ENCODE data around the gene DOCK6.

The DOCK6 gene

GRCh38 chr19:11197291-11198174 is 64.8 kb downstream of the DOCK6 start, which contains the start of gene KANK2:
Gene KANK2, minus strand, starts transcription at chr19:11197545. Its CDS starts 3,034 bp downstream, at chr19:11194511.
- peak; percentile 91 for DNase-seq
- Histone ChIP-seq H3K56ac (ENCODE audit: low read length) (peak within 1 kb of the TSS; percentile 96), H3K9ac (ENCODE audit: low read length) (peak within 1 kb of the TSS; percentile 90)

GRCh38 chr19:11196406-11197287 is 65.7 kb downstream of the DOCK6 start:
- peak overlapping the region; percentile 76 for H3K27ac ChIP-seq (ENCODE audit: low read depth, low read length)
- DNase-seq: peak; percentile 67
- no CpG with 5 or more reads among the region's 47 CpGs for WGBS (ENCODE audit: extremely low coverage, insufficient coverage, low lambda C conversion rate)

More at GRCh38 chr19:11197291-11198174, 64.8 kb downstream of the DOCK6 start, which contains the start of gene KANK2:
- H3K27me3 ChIP-seq (ENCODE audit: insufficient read depth, low read length, poor library complexity): no peaks in the 10 kb centered on the region
- no CpG with 5 or more reads among the region's 78 CpGs for WGBS (ENCODE audit: extremely low coverage, insufficient coverage, low lambda C conversion rate)
- peak within 1 kb of the TSS; percentile 66 for H3K4me2 ChIP-seq (ENCODE audit: low read length)
- H3K4me3 ChIP-seq (ENCODE audit: low read length): peak within 1 kb of the TSS; percentile 78
- no peak within 1 kb of the TSS for H4K5ac ChIP-seq (ENCODE audit: low read length)
- peaks cover 1% of the 10 kb centered on the region for H3K79me2 ChIP-seq (ENCODE audit: control insufficient read depth, insufficient read depth, low read length)
- H3K23ac ChIP-seq (ENCODE audit: low read length): no peak within 1 kb of the TSS
- H3K36me3 ChIP-seq (ENCODE audit: control insufficient read depth, insufficient read depth, low read length): peaks cover 5% of the 10 kb centered on the region
- H3K4me1 ChIP-seq (ENCODE audit: control insufficient read depth, low read depth, low read length): peaks cover 2% of the 10 kb centered on the region
- peak within 1 kb of the TSS; percentile 6 for H3K4ac ChIP-seq (ENCODE audit: low read depth, low read length)
- no peak within 1 kb of the TSS for H2BK15ac ChIP-seq (replicated peaks; ENCODE audit: low read depth)
- peak within 1 kb of the TSS; percentile 79 for H3K27ac ChIP-seq (ENCODE audit: low read depth, low read length)
- H2BK120ac ChIP-seq (ENCODE audit: low read depth, low read length): no peak within 1 kb of the TSS
- no peak within 1 kb of the TSS for H2AK5ac ChIP-seq (ENCODE audit: low read length)
- H3K79me1 ChIP-seq (ENCODE audit: low read length): peaks cover 5% of the 10 kb centered on the region
- H4K8ac ChIP-seq (ENCODE audit: low read depth, low read length): no peak within 1 kb of the TSS
- peak within 1 kb of the TSS; percentile 85 for H3K18ac ChIP-seq (ENCODE audit: low read length)
- H2BK5ac ChIP-seq (ENCODE audit: low read length): peak within 1 kb of the TSS; percentile 67

DNA sequence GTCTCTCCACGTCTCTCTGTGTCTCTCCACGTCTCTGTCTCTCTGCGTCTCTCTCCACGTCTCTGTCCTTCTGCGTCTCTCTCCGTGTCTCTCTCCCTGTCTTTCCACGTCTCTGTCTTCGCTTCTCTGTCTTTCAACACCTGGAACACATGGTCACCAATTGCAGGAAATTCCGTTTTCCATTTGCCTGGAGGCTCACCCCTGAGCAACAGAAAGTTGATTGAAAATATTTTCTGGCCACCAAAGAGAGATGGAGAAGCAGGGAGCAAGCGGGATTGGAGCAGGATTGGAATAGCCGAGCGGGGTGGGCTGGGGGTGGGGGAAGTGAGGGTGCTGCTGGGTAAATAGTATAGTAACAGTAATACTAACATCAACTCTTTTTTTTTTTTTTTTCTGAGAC is 66.6 kb downstream of the DOCK6 start:
- Histone ChIP-seq H3K4me3 (ENCODE audit: low read length) (no peak overlapping the region), H2AK5ac (ENCODE audit: low read length) (no peak overlapping the region), H3K9ac (ENCODE audit: low read length) (no peak overlapping the region), H3K18ac (ENCODE audit: low read length) (no peak overlapping the region), H3K27ac (ENCODE audit: low read depth, low read length) (no peak overlapping the region), H3K4ac (ENCODE audit: low read depth, low read length) (no peak overlapping the region), H3K79me2 (ENCODE audit: control insufficient read depth, insufficient read depth, low read length) (peaks cover 1% of the 10 kb centered on the region), H2BK5ac (ENCODE audit: low read length) (no peak overlapping the region), H3K4me1 (ENCODE audit: control insufficient read depth, low read depth, low read length) (peaks cover 2% of the 10 kb centered on the region), H3K27me3 (ENCODE audit: insufficient read depth, low read length, poor library complexity) (no peaks in the 10 kb centered on the region), H3K79me1 (ENCODE audit: low read length) (peaks cover 5% of the 10 kb centered on the region), H3K4me2 (ENCODE audit: low read length) (no peak overlapping the region), H3K36me3 (ENCODE audit: control insufficient read depth, insufficient read depth, low read length) (peaks cover 7% of the 10 kb centered on the region), H3K56ac (ENCODE audit: low read length) (no peak overlapping the region), H3K23ac (ENCODE audit: low read length) (no peak overlapping the region), H4K5ac (ENCODE audit: low read length) (no peak overlapping the region), H2BK15ac (replicated peaks; ENCODE audit: low read depth) (no peak overlapping the region), H2BK120ac (ENCODE audit: low read depth, low read length) (no peak overlapping the region), H4K8ac (ENCODE audit: low read depth, low read length) (no peak overlapping the region)
- no peak for DNase-seq
- no CpG with 5 or more reads among the region's 12 CpGs for WGBS (ENCODE audit: extremely low coverage, insufficient coverage, low lambda C conversion rate)

More at GRCh38 chr19:11196406-11197287, 65.7 kb downstream of the DOCK6 start:
- peak overlapping the region; percentile 90 for H3K9ac ChIP-seq (ENCODE audit: low read length)
- peaks cover 1% of the 10 kb centered on the region for H3K79me2 ChIP-seq (ENCODE audit: control insufficient read depth, insufficient read depth, low read length)
- no peak overlapping the region for H2BK120ac ChIP-seq (ENCODE audit: low read depth, low read length)
- H3K4ac ChIP-seq (ENCODE audit: low read depth, low read length): no peak overlapping the region
- peak overlapping the region; percentile 85 for H3K18ac ChIP-seq (ENCODE audit: low read length)
- H2BK15ac ChIP-seq (replicated peaks; ENCODE audit: low read depth): no peak overlapping the region
- H3K56ac ChIP-seq (ENCODE audit: low read length): peak overlapping the region; percentile 96
- H4K5ac ChIP-seq (ENCODE audit: low read length): no peak overlapping the region
- H2BK5ac ChIP-seq (ENCODE audit: low read length): peak overlapping the region; percentile 59
- H4K8ac ChIP-seq (ENCODE audit: low read depth, low read length): no peak overlapping the region
- H3K27me3 ChIP-seq (ENCODE audit: insufficient read depth, low read length, poor library complexity): no peaks in the 10 kb centered on the region
- peaks cover 5% of the 10 kb centered on the region for H3K79me1 ChIP-seq (ENCODE audit: low read length)
- H3K4me3 ChIP-seq (ENCODE audit: low read length): peak overlapping the region; percentile 78
- peak overlapping the region; percentile 66 for H3K4me2 ChIP-seq (ENCODE audit: low read length)
- no peak overlapping the region for H2AK5ac ChIP-seq (ENCODE audit: low read length)
- H3K4me1 ChIP-seq (ENCODE audit: control insufficient read depth, low read depth, low read length): peaks cover 2% of the 10 kb centered on the region
- H3K36me3 ChIP-seq (ENCODE audit: control insufficient read depth, insufficient read depth, low read length): peaks cover 7% of the 10 kb centered on the region
- no peak overlapping the region for H3K23ac ChIP-seq (ENCODE audit: low read length)

DNA sequence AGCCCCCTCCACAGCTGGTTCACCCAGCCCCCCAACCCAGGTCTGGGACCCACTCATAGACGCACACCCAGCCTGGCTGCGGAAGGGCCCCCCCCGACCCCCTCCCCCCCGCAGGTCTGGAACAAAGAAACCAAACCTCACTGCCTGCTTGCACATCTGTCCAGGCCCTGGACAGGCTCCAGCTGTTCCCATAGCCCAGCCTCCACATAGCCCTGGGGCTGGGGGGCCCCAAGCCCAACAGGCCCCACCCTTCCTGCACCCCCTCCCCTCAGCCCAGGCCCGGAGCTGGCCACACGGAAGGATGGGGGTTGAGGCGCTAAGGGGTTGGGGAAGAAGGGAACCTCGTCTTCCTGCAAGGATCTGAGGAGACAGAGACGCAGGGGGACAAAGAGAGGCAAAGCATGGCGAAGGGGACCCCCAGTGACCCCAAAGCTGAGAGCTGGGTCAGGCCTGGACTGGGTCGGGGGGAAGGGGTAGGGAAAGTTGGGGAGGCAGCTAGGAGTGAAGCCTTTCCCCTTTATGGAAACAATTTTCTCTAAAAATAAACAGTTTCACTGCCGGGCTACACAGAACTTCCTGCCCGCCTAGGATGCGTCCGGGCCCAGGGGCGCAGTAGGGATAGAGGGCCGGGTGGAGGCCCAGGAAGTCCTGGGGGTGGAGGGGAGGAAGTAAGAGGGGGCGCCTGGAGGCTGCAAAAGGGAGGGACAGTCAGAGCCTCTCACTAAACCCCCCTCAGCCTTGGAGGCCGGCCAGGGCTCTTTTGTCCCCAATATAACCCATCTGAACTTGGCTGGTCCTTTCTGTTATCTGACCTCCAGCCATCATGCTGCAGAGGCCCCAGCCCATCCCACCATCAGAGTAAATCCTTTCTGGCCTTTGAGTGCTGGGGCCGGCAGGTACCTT is 67.4 kb downstream of the DOCK6 start:
- Histone ChIP-seq H3K9ac (ENCODE audit: low read length) (no peak overlapping the region), H2BK120ac (ENCODE audit: low read depth, low read length) (no peak overlapping the region), H3K4me3 (ENCODE audit: low read length) (no peak overlapping the region), H3K36me3 (ENCODE audit: control insufficient read depth, insufficient read depth, low read length) (peaks cover 9% of the 10 kb centered on the region), H3K4me1 (ENCODE audit: control insufficient read depth, low read depth, low read length) (peaks cover 2% of the 10 kb centered on the region), H3K4me2 (ENCODE audit: low read length) (no peak overlapping the region), H3K56ac (ENCODE audit: low read length) (peak overlapping the region; percentile 70), H2BK15ac (replicated peaks; ENCODE audit: low read depth) (no peak overlapping the region), H3K79me1 (ENCODE audit: low read length) (peaks cover 5% of the 10 kb centered on the region), H4K5ac (ENCODE audit: low read length) (no peak overlapping the region), H3K27ac (ENCODE audit: low read depth, low read length) (no peak overlapping the region), H2BK5ac (ENCODE audit: low read length) (no peak overlapping the region), H3K23ac (ENCODE audit: low read length) (no peak overlapping the region), H3K79me2 (ENCODE audit: control insufficient read depth, insufficient read depth, low read length) (peaks cover 1% of the 10 kb centered on the region), H3K18ac (ENCODE audit: low read length) (no peak overlapping the region), H3K4ac (ENCODE audit: low read depth, low read length) (no peak overlapping the region), H3K27me3 (ENCODE audit: insufficient read depth, low read length, poor library complexity) (no peaks in the 10 kb centered on the region), H2AK5ac (ENCODE audit: low read length) (no peak overlapping the region), H4K8ac (ENCODE audit: low read depth, low read length) (no peak overlapping the region)
- WGBS (ENCODE audit: extremely low coverage, insufficient coverage, low lambda C conversion rate): no CpG with 5 or more reads among the region's 20 CpGs
- no peak for DNase-seq

- no peaks in the 10 kb centered on the region for H3K27me3 ChIP-seq (ENCODE audit: insufficient read depth, low read length, poor library complexity)
- H2BK5ac ChIP-seq (ENCODE audit: low read length): no peak overlapping the region
- H3K4ac ChIP-seq (ENCODE audit: low read depth, low read length): no peak overlapping the region
- no peak overlapping the region for H3K56ac ChIP-seq (ENCODE audit: low read length)
- H4K5ac ChIP-seq (ENCODE audit: low read length): no peak overlapping the region
- H3K79me1 ChIP-seq (ENCODE audit: low read length): peaks cover 5% of the 10 kb centered on the region
- no peak overlapping the region for H3K4me2 ChIP-seq (ENCODE audit: low read length)
- H3K4me1 ChIP-seq (ENCODE audit: control insufficient read depth, low read depth, low read length): peaks cover 2% of the 10 kb centered on the region
- no peak for DNase-seq
- no peak overlapping the region for H3K9ac ChIP-seq (ENCODE audit: low read length)
- peaks cover 1% of the 10 kb centered on the region for H3K79me2 ChIP-seq (ENCODE audit: control insufficient read depth, insufficient read depth, low read length)
- no peak overlapping the region for H3K27ac ChIP-seq (ENCODE audit: low read depth, low read length)
- H2BK15ac ChIP-seq (replicated peaks; ENCODE audit: low read depth): no peak overlapping the region
- H3K18ac ChIP-seq (ENCODE audit: low read length): no peak overlapping the region
- H4K8ac ChIP-seq (ENCODE audit: low read depth, low read length): no peak overlapping the region
- no peak overlapping the region for H2AK5ac ChIP-seq (ENCODE audit: low read length)
- no CpG with 5 or more reads among the region's 8 CpGs for WGBS (ENCODE audit: extremely low coverage, insufficient coverage, low lambda C conversion rate)
- no peak overlapping the region for H2BK120ac ChIP-seq (ENCODE audit: low read depth, low read length)
- H3K23ac ChIP-seq (ENCODE audit: low read length): no peak overlapping the region
- no peak overlapping the region for H3K4me3 ChIP-seq (ENCODE audit: low read length)
- peaks cover 9% of the 10 kb centered on the region for H3K36me3 ChIP-seq (ENCODE audit: control insufficient read depth, insufficient read depth, low read length)
These were observed 68.2 kb downstream of the DOCK6 start for GRCh38 chr19:11194173-11194572.

All from mesendoderm (in vitro differentiated cells).